C4-2B (cell line): ENCODE data around the gene TGFBR3.

Experiments used
- H3K27ac ChIP-seq: fragments of 450-650 bp; 2 replicates; pipeline ENCODE4 v1.5.1; 2017
- ZFX ChIP-seq: fragments of 450-650 bp; IDR thresholded peaks from 2 replicates; pipeline ENCODE4 v1.6.1; 2017
- TF ChIP-seq, protein P1 (sequence below): fragments of 450-650 bp; conservative IDR thresholded peaks from 2 replicates; pipeline ENCODE4 v1.5.1; 2017; ENCODE audit warnings: mild to moderate bottlenecking

Gene TGFBR3

DNA sequence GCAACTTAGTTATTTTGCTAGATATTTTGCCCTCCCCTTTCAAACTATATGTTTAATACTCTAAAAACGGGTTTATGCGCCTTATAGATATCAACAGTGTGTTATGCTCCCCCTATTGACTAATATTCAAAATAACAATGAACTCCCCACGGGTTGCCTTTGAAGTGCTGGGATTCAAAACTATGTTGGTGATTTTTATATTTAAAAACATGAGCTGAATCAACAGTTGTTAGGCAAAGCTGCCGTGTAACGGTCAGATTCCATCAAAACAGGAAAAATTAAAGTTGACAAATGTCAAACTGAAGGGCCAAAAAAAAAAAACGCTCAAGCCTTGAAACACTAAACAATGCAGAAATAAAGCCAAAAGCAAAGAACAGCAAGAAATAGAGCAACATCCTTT, 2.5 kb downstream of the TGFBR3 start:
- TF ChIP-seq, protein P1, sequence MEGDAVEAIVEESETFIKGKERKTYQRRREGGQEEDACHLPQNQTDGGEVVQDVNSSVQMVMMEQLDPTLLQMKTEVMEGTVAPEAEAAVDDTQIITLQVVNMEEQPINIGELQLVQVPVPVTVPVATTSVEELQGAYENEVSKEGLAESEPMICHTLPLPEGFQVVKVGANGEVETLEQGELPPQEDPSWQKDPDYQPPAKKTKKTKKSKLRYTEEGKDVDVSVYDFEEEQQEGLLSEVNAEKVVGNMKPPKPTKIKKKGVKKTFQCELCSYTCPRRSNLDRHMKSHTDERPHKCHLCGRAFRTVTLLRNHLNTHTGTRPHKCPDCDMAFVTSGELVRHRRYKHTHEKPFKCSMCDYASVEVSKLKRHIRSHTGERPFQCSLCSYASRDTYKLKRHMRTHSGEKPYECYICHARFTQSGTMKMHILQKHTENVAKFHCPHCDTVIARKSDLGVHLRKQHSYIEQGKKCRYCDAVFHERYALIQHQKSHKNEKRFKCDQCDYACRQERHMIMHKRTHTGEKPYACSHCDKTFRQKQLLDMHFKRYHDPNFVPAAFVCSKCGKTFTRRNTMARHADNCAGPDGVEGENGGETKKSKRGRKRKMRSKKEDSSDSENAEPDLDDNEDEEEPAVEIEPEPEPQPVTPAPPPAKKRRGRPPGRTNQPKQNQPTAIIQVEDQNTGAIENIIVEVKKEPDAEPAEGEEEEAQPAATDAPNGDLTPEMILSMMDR = peak; percentile 79
- no peak for TF ChIP-seq ZFX
- no peak overlapping the region for H3K27ac ChIP-seq

DNA sequence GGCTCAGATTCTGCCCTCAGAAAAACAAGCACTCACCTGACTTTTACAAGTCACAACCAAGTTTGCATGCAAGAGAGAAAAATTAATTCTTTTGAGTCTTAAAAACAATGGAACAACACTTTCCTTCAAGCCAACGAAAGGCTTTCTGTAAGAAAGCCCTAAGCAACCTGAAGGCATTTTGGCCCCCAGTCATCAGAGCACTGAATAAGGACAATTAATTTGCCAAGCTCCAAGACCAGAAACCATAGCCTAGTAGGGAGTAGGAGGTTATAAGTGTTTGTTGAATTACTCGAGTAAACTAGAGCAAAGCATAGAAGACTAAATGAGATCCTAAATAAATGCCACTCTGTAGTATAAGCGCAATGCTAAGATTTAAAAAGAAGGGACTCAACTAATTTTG, 4.7 kb downstream of the TGFBR3 start:
- no peak overlapping the region for H3K27ac ChIP-seq
- TF ChIP-seq ZFX = no peak
- TF ChIP-seq, protein P1 = no peak

GRCh38 chr1:91879733-91880132, 6.2 kb downstream of the TGFBR3 start:
- TF ChIP-seq, protein P1 = no peak
- no peak for TF ChIP-seq ZFX
- H3K27ac ChIP-seq = no peak overlapping the region

GRCh38 chr1:91877574-91878208, 8.3 kb downstream of the TGFBR3 start:
- TF ChIP-seq, protein P1 = no peak
- TF ChIP-seq ZFX = no peak
- no peak overlapping the region for H3K27ac ChIP-seq

- TF ChIP-seq ZFX = no peak
- TF ChIP-seq, protein P1 = no peak
- H3K27ac ChIP-seq = no peak overlapping the region
These were observed 9.0 kb downstream of the TGFBR3 start for GRCh38 chr1:91876781-91877573.

DNA sequence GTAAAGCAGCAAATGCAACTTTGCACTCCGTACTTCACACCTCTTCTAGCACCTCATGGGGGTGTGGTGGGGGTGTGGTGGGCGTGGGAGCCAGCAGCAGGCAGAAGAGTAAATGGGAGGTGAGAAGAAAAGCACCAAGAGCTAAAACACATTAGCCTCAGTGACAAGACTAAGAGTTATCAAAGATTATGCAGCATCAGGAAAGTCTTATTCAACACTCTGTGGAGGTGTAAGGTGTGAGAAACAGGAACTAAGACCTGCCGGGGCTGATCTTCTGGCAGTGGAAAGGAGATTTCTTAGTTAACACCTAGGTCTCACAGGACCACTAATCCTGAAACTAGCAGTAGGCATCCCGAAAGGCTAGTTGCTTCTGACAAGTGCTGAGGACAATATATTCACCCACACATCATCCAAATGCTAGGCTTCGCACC, 9.9 kb downstream of the TGFBR3 start:
- no peak overlapping the region for H3K27ac ChIP-seq
- TF ChIP-seq ZFX = no peak
- TF ChIP-seq, protein P1 = no peak

- H3K27ac ChIP-seq = no peak overlapping the region
- no peak for TF ChIP-seq ZFX
- TF ChIP-seq, protein P1 = no peak
These were observed 11.8 kb downstream of the TGFBR3 start for GRCh38 chr1:91874167-91874566.
